Activated T-helper 2 cell treated with anti-CD3 and anti-CD28 coated beads, Interferon-gamma antibody, Interleukin-2, Interleukin-4, amounts not matched to agents 10 μg/mL and 5 μg/mL and 100 μg/mL, durations not matched to agents 14 hours and 24 hours and 36 hours (primary cell): ENCODE measurements around the gene TNS3. TPM values are rescaled to one million over a fixed set of nuclear protein-coding genes. Genes with fewer than 3 reads are reported as not detected.
"Not testable (repeated sequence)": the region's sequence is repeated elsewhere in the genome, so short reads cannot be mapped to it uniquely, and the experiment has no call there.

ENCODE experiments used
- DNase-seq: peaks from one replicate; pipeline ENCODE4 v3.0.0; 2021; ENCODE audit warnings: low spot score
- H3K27ac Mint-ChIP-seq: one replicate; pipeline ENCODE4 v1.8.0; 2021; ENCODE audit warnings: mixed read lengths
- H3K27me3 Mint-ChIP-seq: one replicate; pipeline ENCODE4 v1.8.0; 2021; ENCODE audit warnings: low read depth, mixed read lengths
- H3K36me3 Mint-ChIP-seq: one replicate; pipeline ENCODE4 v1.8.0; 2021; ENCODE audit warnings: low read depth, mixed read lengths
- H3K4me1 Mint-ChIP-seq: one replicate; pipeline ENCODE4 v1.8.0; 2021; ENCODE audit warnings: low read depth, mixed read lengths
- H3K4me3 Mint-ChIP-seq: one replicate; pipeline ENCODE4 v1.8.0; 2021; ENCODE audit warnings: low read depth, mild to moderate bottlenecking, moderate library complexity, mixed read lengths
- H3K9me3 Mint-ChIP-seq: one replicate; pipeline ENCODE4 v1.8.0; 2021; ENCODE audit warnings: mixed read lengths
- intact Hi-C: fragments of 100-400 bp; cut with micrococcal nuclease; formaldehyde crosslinking; loops from one replicate; pipeline ENCODE4 v1.15.1; 2023
- total RNA-seq: library from RNA; stranded (reverse); gene quantifications from 2 replicates; pipeline ENCODE4 v1.2.3, GENCODE V29; 2022

TNS3 gene
- total RNA-seq, 1 donor from 2014 or later = 5.3 TPM

- H3K27me3 Mint-ChIP-seq = no peaks in the 10 kb centered on the region
- H3K36me3 Mint-ChIP-seq = no peaks in the 10 kb centered on the region
- H3K9me3 Mint-ChIP-seq = peaks cover 23% of the 10 kb centered on the region
- no peaks in the 10 kb centered on the region for H3K4me1 Mint-ChIP-seq
- intact Hi-C loops = no loop called here
- no peak overlapping the region for H3K4me3 Mint-ChIP-seq
- DNase-seq = no peak
- H3K27ac Mint-ChIP-seq = no peak overlapping the region
Observed at GRCh38 chr7:47597379-47597778, 15.5 kb upstream of the TNS3 start.

GRCh38 chr7:47596502-47597202 lies 14.7 kb upstream of the TNS3 start:
- Mint-ChIP-seq H3K27me3 (no peaks in the 10 kb centered on the region), H3K9me3 (peaks cover 23% of the 10 kb centered on the region), H3K27ac (no peak overlapping the region), H3K4me1 (no peaks in the 10 kb centered on the region), H3K36me3 (no peaks in the 10 kb centered on the region), H3K4me3 (no peak overlapping the region)
- DNase-seq = no peak
- intact Hi-C loops = no loop called here

- no peak for DNase-seq
- Mint-ChIP-seq H3K4me3 (no peak overlapping the region), H3K27ac (no peak overlapping the region), H3K36me3 (no peaks in the 10 kb centered on the region), H3K27me3 (no peaks in the 10 kb centered on the region), H3K9me3 (peaks cover 23% of the 10 kb centered on the region), H3K4me1 (no peaks in the 10 kb centered on the region)
- intact Hi-C loops = no loop called here
Observed at GRCh38 chr7:47594406-47594805, 12.5 kb upstream of the TNS3 start.

GRCh38 chr7:47591655-47592572 lies 10.0 kb upstream of the TNS3 start:
- Mint-ChIP-seq H3K4me1 (no peaks in the 10 kb centered on the region), H3K9me3 (peaks cover 9% of the 10 kb centered on the region), H3K36me3 (no peaks in the 10 kb centered on the region), H3K27ac (no peak overlapping the region), H3K27me3 (no peaks in the 10 kb centered on the region), H3K4me3 (no peak overlapping the region)
- intact Hi-C loops = no loop called here
- no peak for DNase-seq

GRCh38 chr7:47591089-47591654 lies 9.3 kb upstream of the TNS3 start:
- H3K27ac Mint-ChIP-seq = no peak overlapping the region
- DNase-seq = no peak
- H3K27me3 Mint-ChIP-seq = no peaks in the 10 kb centered on the region
- intact Hi-C loops = no loop called here
- no peaks in the 10 kb centered on the region for H3K4me1 Mint-ChIP-seq
- peaks cover 3% of the 10 kb centered on the region for H3K9me3 Mint-ChIP-seq
- no peak overlapping the region for H3K4me3 Mint-ChIP-seq
- no peaks in the 10 kb centered on the region for H3K36me3 Mint-ChIP-seq

GRCh38 chr7:47590215-47590614 lies 8.3 kb upstream of the TNS3 start:
- H3K27me3 Mint-ChIP-seq, H3K9me3 Mint-ChIP-seq, intact Hi-C loops, H3K4me3 Mint-ChIP-seq, DNase-seq, H3K4me1 Mint-ChIP-seq, H3K36me3 Mint-ChIP-seq, H3K27ac Mint-ChIP-seq: not testable (repeated sequence)

- no peak overlapping the region for H3K4me3 Mint-ChIP-seq
- no peak for DNase-seq
- intact Hi-C loops = no loop called here
- peaks cover 5% of the 10 kb centered on the region for H3K27me3 Mint-ChIP-seq
- no peaks in the 10 kb centered on the region for H3K9me3 Mint-ChIP-seq
- H3K36me3 Mint-ChIP-seq = no peaks in the 10 kb centered on the region
- H3K4me1 Mint-ChIP-seq = no peaks in the 10 kb centered on the region
- no peak overlapping the region for H3K27ac Mint-ChIP-seq
Observed at GRCh38 chr7:47588704-47589225, 6.9 kb upstream of the TNS3 start.

GRCh38 chr7:47587976-47588375 lies 6.1 kb upstream of the TNS3 start:
- intact Hi-C loops = no loop called here
- H3K4me3 Mint-ChIP-seq = no peak overlapping the region
- peaks cover 13% of the 10 kb centered on the region for H3K27me3 Mint-ChIP-seq
- no peak for DNase-seq
- H3K27ac Mint-ChIP-seq = no peak overlapping the region
- H3K9me3 Mint-ChIP-seq = no peaks in the 10 kb centered on the region
- H3K36me3 Mint-ChIP-seq = no peaks in the 10 kb centered on the region
- no peaks in the 10 kb centered on the region for H3K4me1 Mint-ChIP-seq

- H3K9me3 Mint-ChIP-seq = no peaks in the 10 kb centered on the region
- H3K4me1 Mint-ChIP-seq = no peaks in the 10 kb centered on the region
- intact Hi-C loops = no loop called here
- no peak overlapping the region for H3K4me3 Mint-ChIP-seq
- no peak overlapping the region for H3K27ac Mint-ChIP-seq
- no peak for DNase-seq
- no peaks in the 10 kb centered on the region for H3K36me3 Mint-ChIP-seq
- H3K27me3 Mint-ChIP-seq = peaks cover 19% of the 10 kb centered on the region
Observed at GRCh38 chr7:47587351-47587750, 5.4 kb upstream of the TNS3 start.

GRCh38 chr7:47586925-47587324 lies 5.0 kb upstream of the TNS3 start:
- peaks cover 21% of the 10 kb centered on the region for H3K27me3 Mint-ChIP-seq
- H3K27ac Mint-ChIP-seq = no peak overlapping the region
- H3K4me1 Mint-ChIP-seq = no peaks in the 10 kb centered on the region
- no peak for DNase-seq
- no peak overlapping the region for H3K4me3 Mint-ChIP-seq
- intact Hi-C loops = no loop called here
- H3K9me3 Mint-ChIP-seq = no peaks in the 10 kb centered on the region
- H3K36me3 Mint-ChIP-seq = no peaks in the 10 kb centered on the region

- intact Hi-C loops, DNase-seq, H3K4me3 Mint-ChIP-seq, H3K36me3 Mint-ChIP-seq, H3K9me3 Mint-ChIP-seq, H3K27ac Mint-ChIP-seq, H3K4me1 Mint-ChIP-seq: not testable (repeated sequence)
- peaks cover 21% of the 10 kb centered on the region for H3K27me3 Mint-ChIP-seq
Observed at GRCh38 chr7:47586161-47586670, 4.3 kb upstream of the TNS3 start.

GRCh38 chr7:47584536-47584895 lies 2.6 kb upstream of the TNS3 start:
- DNase-seq = no peak
- intact Hi-C loops = no loop called here
- Mint-ChIP-seq H3K9me3 (no peaks in the 10 kb centered on the region), H3K36me3 (no peaks in the 10 kb centered on the region), H3K27me3 (peaks cover 37% of the 10 kb centered on the region), H3K27ac (no peak overlapping the region), H3K4me3 (no peak overlapping the region), H3K4me1 (no peaks in the 10 kb centered on the region)
